Measurements from ENCODE around the gene ROMO1. TPM values are rescaled to one million over a fixed set of nuclear protein-coding genes. Genes with fewer than 3 reads are reported as not detected.
"Not testable (repeated sequence)": the region's sequence is repeated elsewhere in the genome, so short reads cannot be mapped to it uniquely, and the experiment has no call there.

ROMO1 gene
- total RNA-seq, 2 donors from 2014 or later = 249 to 320 TPM

DNA sequence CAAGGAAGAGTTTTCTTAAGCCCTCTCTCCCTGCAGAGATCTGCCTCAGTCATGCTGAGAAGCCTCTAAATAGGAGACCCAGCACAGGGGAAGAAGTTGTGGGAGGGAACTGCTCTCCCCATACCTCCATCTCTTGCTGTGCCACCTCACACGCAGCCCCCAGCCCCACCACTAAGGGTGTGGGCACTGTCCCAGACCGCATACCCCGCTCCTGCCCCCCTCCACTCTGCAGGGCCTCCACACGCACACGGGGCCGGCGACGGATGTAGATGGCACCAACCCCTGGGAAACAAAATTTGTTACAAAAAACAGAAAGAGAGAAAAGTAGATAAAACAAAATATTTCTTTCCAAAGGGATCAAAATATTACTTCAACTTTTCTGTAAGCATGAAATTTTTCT is 24.3 kb upstream of the ROMO1 start:
- Histone ChIP-seq H3K27me3 (replicated peaks; ENCODE audit: insufficient read depth) (no peaks in the 10 kb centered on the region), H3K4me1 (replicated peaks) (no peaks in the 10 kb centered on the region), H3K9me3 (no peaks in the 10 kb centered on the region), H3K36me3 (peaks cover 0 to 11% of the 10 kb centered on the region in 2 donors), H3K4me3 (no peak overlapping the region), H3K27ac (no peak overlapping the region)
- DNase-seq (ENCODE audit: low spot score) = no peak
- WGBS = 92% methylated on average over 8 of the region's 8 CpGs
- no peak for TF ChIP-seq CTCF (IDR thresholded peaks at IDR 0.05)
- no peak for TF ChIP-seq POLR2AphosphoS5 (IDR thresholded peaks at IDR 0.05)
- intact Hi-C loops (cut with DNase I) = no loop called here

- intact Hi-C loops (cut with DNase I) = no loop called here
- DNase-seq (ENCODE audit: low spot score) = no peak
- no peak overlapping the region for H3K4me3 ChIP-seq
- H3K36me3 ChIP-seq = no peaks in the 10 kb centered on the region
- TF ChIP-seq CTCF (IDR thresholded peaks at IDR 0.05) (no peak), POLR2A (IDR thresholded peaks at IDR 0.05) (no peak), POLR2AphosphoS5 (IDR thresholded peaks at IDR 0.05) (no peak)
- H3K27me3 ChIP-seq (replicated peaks; ENCODE audit: insufficient read depth) = no peaks in the 10 kb centered on the region
- WGBS = 75% methylated on average over 4 of the region's 4 CpGs
- no peaks in the 10 kb centered on the region for H3K9me3 ChIP-seq
- H3K4me1 ChIP-seq (replicated peaks) = no peaks in the 10 kb centered on the region
- no peak overlapping the region for H3K27ac ChIP-seq
Observed at GRCh38 chr20:35680452-35681183, 18.6 kb upstream of the ROMO1 start.

- 3% methylated on average over 1 of the region's 1 CpG for WGBS
- Histone ChIP-seq H3K27me3 (replicated peaks; ENCODE audit: insufficient read depth) (no peaks in the 10 kb centered on the region), H3K4me1 (replicated peaks) (no peaks in the 10 kb centered on the region), H3K27ac (no peak overlapping the region), H3K4me3 (no peak overlapping the region), H3K36me3 (no peaks in the 10 kb centered on the region), H3K9me3 (no peaks in the 10 kb centered on the region)
- no peak for DNase-seq (ENCODE audit: low spot score)
- TF ChIP-seq POLR2AphosphoS5 (IDR thresholded peaks at IDR 0.05) (no peak), CTCF (IDR thresholded peaks at IDR 0.05) (no peak), POLR2A (IDR thresholded peaks at IDR 0.05) (no peak)
- intact Hi-C loops (cut with DNase I) = no loop called here
Observed at GRCh38 chr20:35681960-35682359, 17.2 kb upstream of the ROMO1 start.

- H3K4me3 ChIP-seq; intact Hi-C loops (cut with DNase I); H3K36me3 ChIP-seq; H3K27ac ChIP-seq; H3K9me3 ChIP-seq; H3K27me3 ChIP-seq (replicated peaks; ENCODE audit: insufficient read depth); H3K4me1 ChIP-seq (replicated peaks); DNase-seq (ENCODE audit: low spot score): not testable (repeated sequence)
- 95% methylated on average over 9 of the region's 9 CpGs for WGBS
Observed at GRCh38 chr20:35685368-35685767, 13.8 kb upstream of the ROMO1 start.

DNA sequence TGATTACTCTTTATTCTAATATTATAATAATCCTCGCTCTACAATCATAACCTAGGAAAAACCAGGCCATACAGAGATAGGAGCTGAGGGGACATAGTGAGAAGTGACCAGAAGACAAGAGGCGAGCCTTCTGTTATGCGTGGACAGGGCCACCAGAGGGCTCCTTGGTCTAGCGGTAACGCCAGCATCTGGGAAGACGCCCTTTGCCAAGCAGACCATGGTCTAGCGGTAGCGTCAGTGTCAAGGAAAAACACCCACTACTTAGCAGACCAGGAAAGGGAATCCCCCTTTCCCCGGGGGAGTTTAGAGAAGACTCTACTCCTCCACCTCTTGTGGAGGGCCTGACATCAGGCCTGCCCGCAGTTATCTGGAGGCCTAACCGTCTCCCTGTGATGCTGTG is 12.3 kb upstream of the ROMO1 start:
- WGBS = 90% methylated on average over 11 of the region's 11 CpGs
- H3K27me3 ChIP-seq (replicated peaks; ENCODE audit: insufficient read depth); intact Hi-C loops (cut with DNase I); H3K4me1 ChIP-seq (replicated peaks); H3K27ac ChIP-seq; H3K9me3 ChIP-seq; DNase-seq (ENCODE audit: low spot score); H3K4me3 ChIP-seq; H3K36me3 ChIP-seq: not testable (repeated sequence)

DNA sequence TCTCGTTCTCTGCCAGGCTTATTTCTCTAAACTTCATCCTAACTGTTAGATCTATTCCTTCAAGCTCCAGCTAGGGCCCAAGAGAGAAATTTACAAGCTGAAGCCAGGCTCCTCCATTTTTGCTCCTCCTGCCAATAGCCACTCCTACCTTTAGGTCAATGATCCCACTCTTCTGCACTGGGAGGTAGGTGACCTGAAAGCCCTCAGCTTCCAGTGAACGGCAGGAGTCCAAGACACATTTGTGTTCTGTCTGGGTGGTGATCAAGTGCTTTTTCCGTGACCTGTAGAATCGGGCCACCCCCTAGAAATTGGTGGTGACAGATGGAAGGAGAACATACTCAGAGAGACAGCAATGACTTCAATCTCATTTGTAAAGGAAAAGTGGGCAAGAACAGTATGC is 8.9 kb upstream of the ROMO1 start:
- WGBS = 91% methylated on average over 4 of the region's 4 CpGs
- Histone ChIP-seq H3K9me3 (no peaks in the 10 kb centered on the region), H3K4me1 (replicated peaks) (no peaks in the 10 kb centered on the region), H3K4me3 (no peak overlapping the region), H3K36me3 (no peaks in the 10 kb centered on the region), H3K27ac (no peak overlapping the region), H3K27me3 (replicated peaks; ENCODE audit: insufficient read depth) (no peaks in the 10 kb centered on the region)
- no peak for DNase-seq (ENCODE audit: low spot score)
- no peak for TF ChIP-seq POLR2AphosphoS5 (IDR thresholded peaks at IDR 0.05)
- TF ChIP-seq CTCF (IDR thresholded peaks at IDR 0.05) = no peak
- TF ChIP-seq POLR2A (IDR thresholded peaks at IDR 0.05) = no peak
- intact Hi-C loops (cut with DNase I) = loop anchor here (10.0 kb wide), 1 partner anchor 225 kb away; no protein-coding TSS in a partner anchor

All from prostate gland (tissue), 2 donors.